Gastroesophageal sphincter (tissue), 4 donors: ENCODE data around the gene ZNF839. TPM values are rescaled to one million over a fixed set of nuclear protein-coding genes. Genes with fewer than 3 reads are reported as not detected.
"Not testable (repeated sequence)": the region's sequence is repeated elsewhere in the genome, so short reads cannot be mapped to it uniquely, and the experiment has no call there.

Source experiments
- ATAC-seq: fragments of 150-250 bp; one replicate; pipeline ENCODE4 v1.9.1; 2016; ENCODE audit warnings: mild to moderate bottlenecking, moderate library complexity
- H3K27ac ChIP-seq, 4 donors: fragments of 200-600 bp; sonication (generic) in 3 of 4; 1 replicate in 3 of 4; 2 replicates in 1 of 4; pipeline ENCODE4 v1.5.1; 2016 to 2019
- H3K27me3 ChIP-seq: fragments of 200-600 bp; sonication (generic); one replicate; pipeline ENCODE4 v1.5.1; 2019
- H3K36me3 ChIP-seq, 2 donors: fragments of 200-600 bp; sonication (generic); one replicate each; pipeline ENCODE4 v1.5.1; 2019; ENCODE audit warnings: control low read depth in 1 of 2
- H3K4me1 ChIP-seq, 3 donors: fragments of 200-600 bp; sonication (generic); 1 replicate in 2 of 3; 2 replicates in 1 of 3; pipeline ENCODE4 v1.5.1; 2016 to 2019; ENCODE audit warnings: control low read depth in 2 of 3
- H3K4me3 ChIP-seq, 2 donors: fragments of 200-600 bp; sonication (generic); one replicate each; pipeline ENCODE4 v1.5.1; 2019; ENCODE audit warnings: mild to moderate bottlenecking in 1 of 2, moderate library complexity in 1 of 2
- H3K9me3 ChIP-seq, 3 donors: fragments of 200-600 bp; sonication (generic); one replicate each; pipeline ENCODE4 v1.5.1; 2017 to 2019; ENCODE audit warnings: control low read depth in 2 of 3
- CTCF ChIP-seq, 4 experiments: fragments of 200-600 bp in 2 of 4; fragments of 450-650 bp in 2 of 4; sonication (generic) in 1 of 4; IDR thresholded peaks; one replicate each; pipeline ENCODE4 v1.5.1; 2017 to 2019; ENCODE audit warnings: antibody characterized with exemption in 4 of 4, mild to moderate bottlenecking in 2 of 4, moderate library complexity in 2 of 4
- EP300 ChIP-seq: sonication (generic); formaldehyde crosslinking; IDR thresholded peaks from one replicate; pipeline ENCODE4 v1.6.1; 2017; ENCODE audit warnings: antibody characterized with exemption, mild to moderate bottlenecking
- POLR2A ChIP-seq, 2 donors: fragments of 450-650 bp; IDR thresholded peaks; one replicate each; pipeline ENCODE4 v1.6.1; 2017; ENCODE audit warnings: antibody characterized with exemption in 2 of 2, mild to moderate bottlenecking in 2 of 2, moderate library complexity in 1 of 2
- POLR2AphosphoS5 ChIP-seq: sonication (generic); formaldehyde crosslinking; IDR thresholded peaks from one replicate; pipeline ENCODE4 v1.6.1; 2017; ENCODE audit warnings: antibody characterized with exemption
- WGBS, 2 donors: methylation state at CpG; one replicate each; pipeline ENCODE4 v1.1.5; 2018; ENCODE audit warnings: low coverage in 1 of 2; 5-methylcytosine and 5-hydroxymethylcytosine counted together
- total RNA-seq, 4 donors: library from RNA; depleted of rRNA; stranded (reverse); fragments of >200 nt; gene quantifications; one replicate each; pipeline ENCODE4 v1.1.0, GENCODE V29; 2016

The ZNF839 gene
- total RNA-seq, 4 donors from 2014 or later: 6.5 to 10.1 (median 8.4) TPM

- no peak overlapping the region for H3K4me3 ChIP-seq
- H3K4me1 ChIP-seq: peaks cover 2 to 12% (median 6%) of the 10 kb centered on the region in 3 donors
- H3K36me3 ChIP-seq: peaks cover 0 to 30% of the 10 kb centered on the region in 2 donors
- no peaks in the 10 kb centered on the region for H3K27me3 ChIP-seq
- ATAC-seq: no peak
- H3K9me3 ChIP-seq: no peaks in the 10 kb centered on the region
- TF ChIP-seq EP300 (no peak), POLR2AphosphoS5 (no peak), POLR2A (IDR thresholded peaks at IDR 0.05) (no peak), CTCF (IDR thresholded peaks at IDR 0.05) (no peak)
- H3K27ac ChIP-seq: no peak overlapping the region
- 95% methylated on average over 3 of the region's 14 CpGs; no CpG with 5 or more reads in 1 of the 2 donors for WGBS, 2 donors
Observed at GRCh38 chr14:102326583-102326982, 7.0 kb downstream of the ZNF839 start.

GRCh38 chr14:102329381-102329780, 9.8 kb downstream of the ZNF839 start:
- 93 to 96% methylated on average over 6 of the region's 6 CpGs for WGBS, 2 donors
- not testable (repeated sequence) for H3K27ac ChIP-seq, ATAC-seq

GRCh38 chr14:102330806-102331205, 11.3 kb downstream of the ZNF839 start:
- WGBS, 2 donors: 90 to 100% methylated on average over 6 to 8 of the region's 8 CpGs

More at GRCh38 chr14:102329381-102329780, 9.8 kb downstream of the ZNF839 start:
- peaks cover 0 to 58% of the 10 kb centered on the region in 2 donors for H3K36me3 ChIP-seq
- not testable (repeated sequence) for H3K4me3 ChIP-seq, H3K4me1 ChIP-seq, H3K27me3 ChIP-seq, H3K9me3 ChIP-seq

GRCh38 chr14:102333390-102333789, 13.8 kb downstream of the ZNF839 start:
- TF ChIP-seq CTCF (IDR thresholded peaks at IDR 0.05) (no peak), POLR2AphosphoS5 (no peak), POLR2A (IDR thresholded peaks at IDR 0.05) (no peak), EP300 (no peak)
- Histone ChIP-seq H3K4me1 (no peaks in the 10 kb centered on the region), H3K36me3 (peaks cover 0 to 75% of the 10 kb centered on the region in 2 donors), H3K4me3 (no peak overlapping the region), H3K27ac (no peak overlapping the region), H3K27me3 (no peaks in the 10 kb centered on the region), H3K9me3 (no peaks in the 10 kb centered on the region)
- ATAC-seq: no peak
- WGBS, 2 donors: 81 to 82% methylated on average over 5 to 7 of the region's 7 CpGs

More at GRCh38 chr14:102330806-102331205, 11.3 kb downstream of the ZNF839 start:
- Histone ChIP-seq H3K27ac (no peak overlapping the region), H3K4me1 (no peaks in the 10 kb centered on the region), H3K9me3 (no peaks in the 10 kb centered on the region), H3K4me3 (no peak overlapping the region), H3K27me3 (no peaks in the 10 kb centered on the region), H3K36me3 (peaks cover 0 to 68% of the 10 kb centered on the region in 2 donors)
- ATAC-seq: no peak
- TF ChIP-seq CTCF (IDR thresholded peaks at IDR 0.05): no peak
- no peak for TF ChIP-seq POLR2A (IDR thresholded peaks at IDR 0.05)
- no peak for TF ChIP-seq EP300
- no peak for TF ChIP-seq POLR2AphosphoS5

- Histone ChIP-seq H3K4me1 (no peaks in the 10 kb centered on the region), H3K36me3 (peaks cover 0 to 82% of the 10 kb centered on the region in 2 donors), H3K4me3 (no peak overlapping the region), H3K9me3 (no peaks in the 10 kb centered on the region), H3K27ac (no peak overlapping the region), H3K27me3 (no peaks in the 10 kb centered on the region)
- no peak for TF ChIP-seq EP300
- no peak for TF ChIP-seq CTCF (IDR thresholded peaks at IDR 0.05)
- TF ChIP-seq POLR2AphosphoS5: no peak
- TF ChIP-seq POLR2A (IDR thresholded peaks at IDR 0.05): no peak
- no peak for ATAC-seq
- WGBS, 2 donors: 85 to 94% methylated on average over 6 to 7 of the region's 13 CpGs
Observed at GRCh38 chr14:102333795-102334705, 14.5 kb downstream of the ZNF839 start.
